DND-41 (cell line): Measurements from ENCODE around the gene CCT7.

ENCODE experiments used
- ATAC-seq: fragments of 200-7000 bp; cut with Tn5 transposase; 3 replicates; pipeline ENCODE4 v1.9.1; 2021; ENCODE audit warnings: low read depth; ENCODE audit not compliant: insufficient read depth
- DNase-seq: peaks from one replicate; pipeline ENCODE4 v3.0.0-alpha.2; 2020
- H2AFZ ChIP-seq: 2 replicates; pipeline ENCODE4 v1.6.0; 2012; ENCODE audit warnings: low read depth, low read length
- H3K27ac ChIP-seq: 2 replicates; pipeline ENCODE4 v1.5.1; 2012; ENCODE audit warnings: low read length, inconsistent platforms
- H3K27me3 ChIP-seq: fragments of 200-600 bp; sonication (generic); 2 replicates; pipeline ENCODE4 v1.6.0; 2012; ENCODE audit warnings: low read length, mild to moderate bottlenecking, inconsistent platforms; ENCODE audit not compliant: insufficient read depth, poor library complexity
- H3K36me3 ChIP-seq: 2 replicates; pipeline ENCODE4 v1.5.1; 2012; ENCODE audit warnings: low read length, inconsistent platforms; ENCODE audit not compliant: insufficient read depth
- H3K4me1 ChIP-seq: 2 replicates; pipeline ENCODE4 v1.5.1; 2012; ENCODE audit warnings: mild to moderate bottlenecking, low read length; ENCODE audit not compliant: insufficient read depth
- H3K4me2 ChIP-seq: 2 replicates; pipeline ENCODE4 v1.6.0; 2012; ENCODE audit warnings: mild to moderate bottlenecking, moderate library complexity, low read length, inconsistent platforms; ENCODE audit not compliant: insufficient read depth
- H3K4me3 ChIP-seq, 2 experiments: fragments of 200-600 bp in 1 of 2; shearing (Covaris generic) in 1 of 2; 2 replicates each; pipeline ENCODE4 v1.5.1; 2012 to 2016; ENCODE audit warnings: inconsistent platforms in 2 of 2, low read length in 2 of 2, mild to moderate bottlenecking in 2 of 2, low read depth in 1 of 2, moderate library complexity in 1 of 2
- H3K79me2 ChIP-seq: 2 replicates; pipeline ENCODE4 v1.6.0; 2012; ENCODE audit warnings: low read length, inconsistent platforms; ENCODE audit not compliant: insufficient read depth
- H3K9ac ChIP-seq: 2 replicates; pipeline ENCODE4 v1.6.0; 2012; ENCODE audit warnings: low read depth, mild to moderate bottlenecking, inconsistent platforms, low read length, moderate library complexity
- H3K9me3 ChIP-seq: 2 replicates; pipeline ENCODE4 v1.5.1; 2012; ENCODE audit warnings: low read length, moderate library complexity, mild to moderate bottlenecking, inconsistent platforms; ENCODE audit not compliant: insufficient read depth, severe bottlenecking
- H4K20me1 ChIP-seq: 2 replicates; pipeline ENCODE4 v1.6.0; 2012; ENCODE audit warnings: low read length; ENCODE audit not compliant: insufficient read depth
- CTCF ChIP-seq: IDR thresholded peaks from 2 replicates; pipeline ENCODE4 v1.5.1; 2012; ENCODE audit warnings: borderline replicate concordance, low read length, moderate library complexity, mild to moderate bottlenecking; ENCODE audit not compliant: poor library complexity, severe bottlenecking; ENCODE audit errors: extremely low read depth
- EZH2 ChIP-seq: IDR thresholded peaks from 3 replicates; pipeline ENCODE4 v1.6.1; 2012; ENCODE audit warnings: borderline replicate concordance, low read depth, mild to moderate bottlenecking, moderate library complexity, low read length, inconsistent platforms; ENCODE audit not compliant: severe bottlenecking

Gene CCT7

GRCh38 chr2:73257021-73257420, 22.9 kb downstream of the CCT7 start:
- Histone ChIP-seq H3K4me3 (no peak overlapping the region), H3K79me2 (no peaks in the 10 kb centered on the region), H3K4me1 (no peaks in the 10 kb centered on the region), H3K27me3 (no peaks in the 10 kb centered on the region), H3K27ac (no peak overlapping the region; the same call in 1 of the 2 replicates), H2AFZ (no peak overlapping the region), H3K36me3 (peaks cover 78% of the 10 kb centered on the region), H3K9ac (no peak overlapping the region), H3K4me2 (no peak overlapping the region), H4K20me1 (peaks cover 23% of the 10 kb centered on the region; the same call in 1 of the 2 replicates), H3K9me3 (no peaks in the 10 kb centered on the region)
- TF ChIP-seq EZH2 (no peak), CTCF (no peak)
- no peak for ATAC-seq
- no peak for DNase-seq

GRCh38 chr2:73257425-73258125, 23.5 kb downstream of the CCT7 start:
- ATAC-seq (no peak), DNase-seq (peak; percentile 43)
- peaks cover 23% of the 10 kb centered on the region; the same call in 1 of the 2 replicates for H4K20me1 ChIP-seq
- no peak for TF ChIP-seq EZH2
- TF ChIP-seq CTCF = no peak
- no peaks in the 10 kb centered on the region for H3K4me1 ChIP-seq
- H2AFZ ChIP-seq = no peak overlapping the region
- H3K9ac ChIP-seq = no peak overlapping the region
- no peak overlapping the region for H3K4me2 ChIP-seq
- peaks cover 78% of the 10 kb centered on the region for H3K36me3 ChIP-seq
- no peak overlapping the region for H3K4me3 ChIP-seq
- H3K27me3 ChIP-seq = no peaks in the 10 kb centered on the region
- no peaks in the 10 kb centered on the region for H3K9me3 ChIP-seq
- H3K79me2 ChIP-seq = no peaks in the 10 kb centered on the region
- no peak overlapping the region; the same call in 1 of the 2 replicates for H3K27ac ChIP-seq

GRCh38 chr2:73258186-73258912, 24.2 kb downstream of the CCT7 start:
- H2AFZ ChIP-seq = no peak overlapping the region
- no peaks in the 10 kb centered on the region for H3K4me1 ChIP-seq
- no peak for TF ChIP-seq CTCF
- no peak for TF ChIP-seq EZH2
- H3K9ac ChIP-seq = no peak overlapping the region
- no peak overlapping the region for H3K4me3 ChIP-seq
- no peaks in the 10 kb centered on the region for H3K79me2 ChIP-seq
- ATAC-seq = no peak
- no peak overlapping the region for H3K4me2 ChIP-seq
- H3K27me3 ChIP-seq = no peaks in the 10 kb centered on the region
- no peak for DNase-seq
- H3K27ac ChIP-seq = no peak overlapping the region
- peaks cover 77% of the 10 kb centered on the region for H3K36me3 ChIP-seq
- H4K20me1 ChIP-seq = peaks cover 23% of the 10 kb centered on the region; the same call in 1 of the 2 replicates
- H3K9me3 ChIP-seq = no peaks in the 10 kb centered on the region
